ENCODE data around the gene ZNRF1. TPM values are rescaled to one million over a fixed set of nuclear protein-coding genes. Genes with fewer than 3 reads are reported as not detected.

The ZNRF1 gene
- total RNA-seq, 2 donors from 2014 or later: 44.9 to 46.1 TPM

- no peaks in the 10 kb centered on the region for H3K27me3 ChIP-seq (ENCODE audit: control insufficient read depth, insufficient read depth, low read length, poor library complexity, severe bottlenecking)
- H3K9me3 Mint-ChIP-seq: no peaks in the 10 kb centered on the region
- H3K4me1 Mint-ChIP-seq: peaks cover 39% of the 10 kb centered on the region
- peak; percentile 37 for TF ChIP-seq CTCF (conservative IDR thresholded peaks at IDR 0.05)
- H3K4me3 Mint-ChIP-seq: peak overlapping the region; percentile 69
- H3K9me3 ChIP-seq (ENCODE audit: control insufficient read depth, low read length): no peaks in the 10 kb centered on the region
- peak overlapping the region; percentile 54 for H3K27ac ChIP-seq (ENCODE audit: low read depth, low read length)
- no peaks in the 10 kb centered on the region for H3K36me3 ChIP-seq (ENCODE audit: control insufficient read depth, insufficient read depth, low read length)
- 1 to 2% methylated on average over 26 to 71 of the region's 71 CpGs for WGBS, 2 experiments (ENCODE audit: insufficient coverage in 1 of 2, insufficient read length in 1 of 2)
- H3K9ac ChIP-seq (ENCODE audit: extremely low read depth, low read length, poor library complexity, severe bottlenecking): peak overlapping the region; percentile 42
- DNase-seq: peak; percentile 90
- peaks cover 5% of the 10 kb centered on the region for H3K4me1 ChIP-seq (ENCODE audit: control insufficient read depth, insufficient read depth, low read length)
- no peak overlapping the region for H3K27ac Mint-ChIP-seq
- H3K27me3 Mint-ChIP-seq (ENCODE audit: insufficient read depth): peaks cover 6% of the 10 kb centered on the region
- peak overlapping the region; percentile 90 for H3K4me3 ChIP-seq (ENCODE audit: low read length)
- peaks cover 3% of the 10 kb centered on the region for H3K36me3 Mint-ChIP-seq (ENCODE audit: low read depth)
Observed at GRCh38 chr16:74999609-75000480, 1.0 kb downstream of the ZNRF1 start.

- H3K27me3 ChIP-seq (ENCODE audit: control insufficient read depth, insufficient read depth, low read length, poor library complexity, severe bottlenecking): no peaks in the 10 kb centered on the region
- Mint-ChIP-seq H3K27me3 (ENCODE audit: insufficient read depth) (peaks cover 6% of the 10 kb centered on the region), H3K27ac (no peak overlapping the region)
Observed at GRCh38 chr16:75000481-75001081, 1.8 kb downstream of the ZNRF1 start.

GRCh38 chr16:75002474-75002873 lies 3.6 kb downstream of the ZNRF1 start:
- no peaks in the 10 kb centered on the region for H3K9me3 Mint-ChIP-seq
- Histone ChIP-seq H3K27ac (ENCODE audit: low read depth, low read length) (no peak overlapping the region), H3K4me3 (ENCODE audit: low read length) (no peak overlapping the region), H3K9ac (ENCODE audit: extremely low read depth, low read length, poor library complexity, severe bottlenecking) (no peak overlapping the region), H3K36me3 (ENCODE audit: control insufficient read depth, insufficient read depth, low read length) (no peaks in the 10 kb centered on the region), H3K4me1 (ENCODE audit: control insufficient read depth, insufficient read depth, low read length) (peaks cover 5% of the 10 kb centered on the region), H3K27me3 (ENCODE audit: control insufficient read depth, insufficient read depth, low read length, poor library complexity, severe bottlenecking) (no peaks in the 10 kb centered on the region), H3K9me3 (ENCODE audit: control insufficient read depth, low read length) (no peaks in the 10 kb centered on the region)
- WGBS, 2 experiments (ENCODE audit: insufficient coverage in 1 of 2, insufficient read length in 1 of 2): 90 to 92% methylated on average over 9 of the region's 9 CpGs
- peaks cover 6% of the 10 kb centered on the region for H3K27me3 Mint-ChIP-seq (ENCODE audit: insufficient read depth)
- H3K27ac Mint-ChIP-seq: no peak overlapping the region
- no peak overlapping the region for H3K4me3 Mint-ChIP-seq
- peaks cover 35% of the 10 kb centered on the region for H3K4me1 Mint-ChIP-seq
- no peak for TF ChIP-seq CTCF (conservative IDR thresholded peaks at IDR 0.05)
- peaks cover 5% of the 10 kb centered on the region for H3K36me3 Mint-ChIP-seq (ENCODE audit: low read depth)
- DNase-seq: no peak

More at GRCh38 chr16:75000481-75001081, 1.8 kb downstream of the ZNRF1 start:
- H3K36me3 Mint-ChIP-seq (ENCODE audit: low read depth): peaks cover 3% of the 10 kb centered on the region
- Histone ChIP-seq H3K9me3 (ENCODE audit: control insufficient read depth, low read length) (no peaks in the 10 kb centered on the region), H3K4me3 (ENCODE audit: low read length) (peak overlapping the region; percentile 90), H3K36me3 (ENCODE audit: control insufficient read depth, insufficient read depth, low read length) (no peaks in the 10 kb centered on the region), H3K4me1 (ENCODE audit: control insufficient read depth, insufficient read depth, low read length) (peaks cover 5% of the 10 kb centered on the region), H3K9ac (ENCODE audit: extremely low read depth, low read length, poor library complexity, severe bottlenecking) (peak overlapping the region; percentile 42), H3K27ac (ENCODE audit: low read depth, low read length) (no peak overlapping the region)
- H3K4me1 Mint-ChIP-seq: peaks cover 39% of the 10 kb centered on the region
- peak; percentile 66 for DNase-seq
- H3K4me3 Mint-ChIP-seq: peak overlapping the region; percentile 69
- 13 to 14% methylated on average over 10 to 15 of the region's 15 CpGs for WGBS, 2 experiments (ENCODE audit: insufficient coverage in 1 of 2, insufficient read length in 1 of 2)
- no peak for TF ChIP-seq CTCF (conservative IDR thresholded peaks at IDR 0.05)
- no peaks in the 10 kb centered on the region for H3K9me3 Mint-ChIP-seq

Measured in endodermal cell (in vitro differentiated cells).